ENCODE measurements around the gene NGFR. TPM values are rescaled to one million over a fixed set of nuclear protein-coding genes. Genes with fewer than 3 reads are reported as not detected.

The NGFR gene
- total RNA-seq, 4 donors from 2014 or later: 10.6 to 21.3 (median 16.1) TPM

- Histone ChIP-seq H3K4me3 (no peak overlapping the region), H3K36me3 (no peaks in the 10 kb centered on the region), H3K27me3 (peaks cover 34% of the 10 kb centered on the region), H3K27ac (no peak overlapping the region), H3K9me3 (no peaks in the 10 kb centered on the region), H3K4me1 (peaks cover 0 to 5% (median 0%) of the 10 kb centered on the region in 3 donors)
- TF ChIP-seq POLR2AphosphoS5 (IDR thresholded peaks at IDR 0.05) (no peak), EP300 (IDR thresholded peaks at IDR 0.05) (no peak), CTCF (IDR thresholded peaks at IDR 0.05) (no peak), POLR2A (IDR thresholded peaks at IDR 0.05) (no peak)
- 95 to 100% methylated on average over 1 to 3 of the region's 4 CpGs for WGBS, 2 donors (ENCODE audit: low coverage in 1 of 2)
- ATAC-seq: no peak
Observed at GRCh38 chr17:49489348-49489747, 5.7 kb upstream of the NGFR start.

GRCh38 chr17:49490276-49490675 is 4.8 kb upstream of the NGFR start:
- Histone ChIP-seq H3K4me1 (peaks cover 0 to 14% (median under 1%) of the 10 kb centered on the region in 3 donors), H3K27me3 (peaks cover 24% of the 10 kb centered on the region), H3K9me3 (no peaks in the 10 kb centered on the region), H3K36me3 (no peaks in the 10 kb centered on the region), H3K27ac (no peak overlapping the region), H3K4me3 (no peak overlapping the region)
- TF ChIP-seq CTCF (IDR thresholded peaks at IDR 0.05) (no peak), EP300 (IDR thresholded peaks at IDR 0.05) (no peak), POLR2A (IDR thresholded peaks at IDR 0.05) (no peak), POLR2AphosphoS5 (IDR thresholded peaks at IDR 0.05) (no peak)
- WGBS, 2 donors (ENCODE audit: low coverage in 1 of 2): 57% methylated on average over 4 of the region's 6 CpGs; no CpG with 5 or more reads in 1 of the 2 donors
- ATAC-seq: no peak

- no peak for TF ChIP-seq POLR2AphosphoS5 (IDR thresholded peaks at IDR 0.05)
- TF ChIP-seq CTCF (IDR thresholded peaks at IDR 0.05): no peak
- TF ChIP-seq POLR2A (IDR thresholded peaks at IDR 0.05): no peak
- TF ChIP-seq EP300 (IDR thresholded peaks at IDR 0.05): no peak
- Histone ChIP-seq H3K36me3 (no peaks in the 10 kb centered on the region), H3K4me1 (peaks cover 0 to 19% (median 10%) of the 10 kb centered on the region in 3 donors), H3K27me3 (peaks cover 19% of the 10 kb centered on the region), H3K4me3 (no peak overlapping the region), H3K9me3 (no peaks in the 10 kb centered on the region), H3K27ac (no peak overlapping the region)
- no peak for ATAC-seq
- WGBS, 2 donors (ENCODE audit: low coverage in 1 of 2): 83% methylated on average over 1 of the region's 5 CpGs; no CpG with 5 or more reads in 1 of the 2 donors
Observed at GRCh38 chr17:49491192-49491769, 3.8 kb upstream of the NGFR start.

- Histone ChIP-seq H3K9me3 (no peaks in the 10 kb centered on the region), H3K4me3 (peak overlapping the region in 1 of 2 donors; percentile 62), H3K4me1 (peaks cover 0 to 40% (median 29%) of the 10 kb centered on the region in 3 donors), H3K27ac (peak overlapping the region in 3 of 4 donors; percentile 46 to 68 (median 49)), H3K36me3 (no peaks in the 10 kb centered on the region), H3K27me3 (peaks cover 36% of the 10 kb centered on the region)
- WGBS, 2 donors (ENCODE audit: low coverage in 1 of 2): 46 to 61% methylated on average over 11 of the region's 17 CpGs
- no peak for TF ChIP-seq POLR2A (IDR thresholded peaks at IDR 0.05)
- TF ChIP-seq EP300 (IDR thresholded peaks at IDR 0.05): no peak
- TF ChIP-seq CTCF (IDR thresholded peaks at IDR 0.05): no peak
- no peak for TF ChIP-seq POLR2AphosphoS5 (IDR thresholded peaks at IDR 0.05)
- no peak for ATAC-seq
Observed at GRCh38 chr17:49494399-49494985, 601 bp upstream of the NGFR start.

GRCh38 chr17:49495842-49496182 is 719 bp downstream of the NGFR start:
- peaks cover 0 to 40% (median 29%) of the 10 kb centered on the region in 3 donors for H3K4me1 ChIP-seq
- 0% methylated on average over 4 to 7 of the region's 22 CpGs for WGBS, 2 donors (ENCODE audit: low coverage in 1 of 2)
- peak overlapping the region; percentile 37 to 62 for H3K4me3 ChIP-seq
- peak overlapping the region in 1 of 4 donors; percentile 68 for H3K27ac ChIP-seq
- H3K9me3 ChIP-seq: no peaks in the 10 kb centered on the region
- ATAC-seq: no peak
- no peaks in the 10 kb centered on the region for H3K36me3 ChIP-seq
- H3K27me3 ChIP-seq: peaks cover 50% of the 10 kb centered on the region
- TF ChIP-seq CTCF (IDR thresholded peaks at IDR 0.05): no peak
- TF ChIP-seq POLR2A (IDR thresholded peaks at IDR 0.05): no peak
- TF ChIP-seq POLR2AphosphoS5 (IDR thresholded peaks at IDR 0.05): no peak
- no peak for TF ChIP-seq EP300 (IDR thresholded peaks at IDR 0.05)

Data from gastroesophageal sphincter (tissue), 4 donors.